HUDEP-2 (cell line): ENCODE measurements around the gene SPINK9.
"Not testable (repeated sequence)": the region's sequence is repeated elsewhere in the genome, so short reads cannot be mapped to it uniquely, and the experiment has no call there.

Experiments
- DNase-seq, 76 experiments: peaks; one replicate each; lab custom pipeline; 2025; ENCODE audit not compliant: unreplicated experiment in 76 of 76; lab: John Stamatoyannopoulos, UW

Gene SPINK9

GRCh38 chr5:148335259-148335658 lies at the start of gene SPINK9:
SPINK9 (plus strand) TSS chr5:148335559; CDS start chr5:148335614, 55 bp downstream.
- DNase-seq = no peak

GRCh38 chr5:148290271-148291195 lies 44.8 kb upstream of the SPINK9 start:
- peak in 2 of 76 experiments; percentile 1 to 17 for DNase-seq

GRCh38 chr5:148297731-148298130 lies 37.6 kb upstream of the SPINK9 start:
- no peak for DNase-seq

- no peak for DNase-seq
Measured at GRCh38 chr5:148306446-148306845, 28.9 kb upstream of the SPINK9 start.

- DNase-seq = no peak
Measured at GRCh38 chr5:148309019-148309418, 26.3 kb upstream of the SPINK9 start.

GRCh38 chr5:148309746-148310145 lies 25.6 kb upstream of the SPINK9 start:
- no peak for DNase-seq

- no peak for DNase-seq
Measured at GRCh38 chr5:148311484-148311883, 23.9 kb upstream of the SPINK9 start.

- DNase-seq = no peak
Measured at GRCh38 chr5:148312153-148312552, 23.2 kb upstream of the SPINK9 start, which contains the start of gene SPINK7. SPINK7 (plus strand) TSS chr5:148312423; CDS start chr5:148312484, 61 bp downstream.

- DNase-seq = no peak
Measured at GRCh38 chr5:148314187-148314586, 21.2 kb upstream of the SPINK9 start.

- no peak for DNase-seq
Measured at GRCh38 chr5:148314731-148315130, 20.6 kb upstream of the SPINK9 start.

- DNase-seq = not testable (repeated sequence)
Measured at GRCh38 chr5:148320011-148320963, 15.1 kb upstream of the SPINK9 start.

GRCh38 chr5:148333262-148333849 lies 2.0 kb upstream of the SPINK9 start:
- no peak for DNase-seq

GRCh38 chr5:148336704-148337435 lies 1.5 kb downstream of the SPINK9 start:
- no peak for DNase-seq

GRCh38 chr5:148342371-148343045 lies 7.1 kb downstream of the SPINK9 start:
- no peak for DNase-seq

- peak in 37 of 76 experiments; percentile 0 to 41 (median 10) for DNase-seq
Measured at GRCh38 chr5:148343046-148343407, 7.7 kb downstream of the SPINK9 start.

- DNase-seq = peak in 67 of 76 experiments; percentile 0 to 76 (median 34)
Measured at GRCh38 chr5:148343603-148344487, 8.5 kb downstream of the SPINK9 start.

GRCh38 chr5:148347706-148348105 lies 12.3 kb downstream of the SPINK9 start:
- DNase-seq = no peak

- DNase-seq = no peak
Measured at GRCh38 chr5:148352696-148353095, 17.3 kb downstream of the SPINK9 start.
